OCI-LY3 (cell line): Measurements from ENCODE around the gene SIPA1.

ENCODE experiments used
- EZH2phosphoT487 ChIP-seq: fragments of 200-600 bp; shearing (Covaris generic); IDR thresholded peaks from 2 replicates; pipeline ENCODE4 v1.6.1; 2018; ENCODE audit warnings: antibody characterized with exemption, mixed run types, low read depth
- TF ChIP-seq, protein P1 (sequence below): fragments of 200-600, 300-600 bp; sonication (generic); IDR thresholded peaks from 2 replicates; pipeline ENCODE4 v1.5.1; 2014; ENCODE audit warnings: antibody characterized with exemption, low read length, low read depth

DNA sequence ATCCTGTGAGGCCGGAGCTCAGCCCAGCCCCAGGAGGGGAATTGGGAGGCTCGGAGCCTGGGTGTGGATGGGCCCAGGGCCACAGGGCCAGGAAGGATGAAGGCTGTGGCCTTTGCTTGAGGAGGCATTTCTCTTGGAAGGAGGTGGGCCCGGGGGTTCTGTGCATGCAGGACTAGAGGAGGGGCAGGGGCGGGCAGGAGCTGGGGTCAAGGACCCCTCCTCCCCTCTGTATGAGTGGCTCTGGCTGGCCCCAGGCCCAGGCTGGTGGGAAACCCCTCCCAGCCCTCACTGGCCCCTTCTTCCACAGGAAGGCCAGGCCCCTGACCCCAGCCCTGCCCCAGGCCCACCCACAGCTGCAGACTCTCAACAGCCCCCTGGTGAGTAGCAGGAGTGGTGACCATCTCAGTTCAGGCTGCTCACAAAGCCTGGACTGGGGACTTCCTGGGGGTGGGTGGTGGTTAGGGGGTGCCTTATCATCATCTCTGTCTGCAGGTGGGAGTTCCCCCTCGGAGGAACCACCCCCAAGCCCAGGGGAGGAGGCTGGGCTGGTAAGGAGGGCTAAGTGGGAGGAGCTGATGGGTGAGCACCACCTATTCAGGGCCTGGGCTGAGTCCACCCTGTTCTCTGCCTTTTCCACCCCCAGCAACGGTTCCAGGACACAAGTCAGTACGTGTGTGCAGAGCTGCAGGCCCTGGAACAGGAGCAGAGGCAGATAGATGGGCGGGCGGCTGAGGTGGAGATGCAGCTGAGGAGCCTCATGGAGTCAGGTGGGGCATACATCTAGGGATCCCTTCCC, 48.3 kb upstream of the SIPA1 start:
- TF ChIP-seq, protein P1, sequence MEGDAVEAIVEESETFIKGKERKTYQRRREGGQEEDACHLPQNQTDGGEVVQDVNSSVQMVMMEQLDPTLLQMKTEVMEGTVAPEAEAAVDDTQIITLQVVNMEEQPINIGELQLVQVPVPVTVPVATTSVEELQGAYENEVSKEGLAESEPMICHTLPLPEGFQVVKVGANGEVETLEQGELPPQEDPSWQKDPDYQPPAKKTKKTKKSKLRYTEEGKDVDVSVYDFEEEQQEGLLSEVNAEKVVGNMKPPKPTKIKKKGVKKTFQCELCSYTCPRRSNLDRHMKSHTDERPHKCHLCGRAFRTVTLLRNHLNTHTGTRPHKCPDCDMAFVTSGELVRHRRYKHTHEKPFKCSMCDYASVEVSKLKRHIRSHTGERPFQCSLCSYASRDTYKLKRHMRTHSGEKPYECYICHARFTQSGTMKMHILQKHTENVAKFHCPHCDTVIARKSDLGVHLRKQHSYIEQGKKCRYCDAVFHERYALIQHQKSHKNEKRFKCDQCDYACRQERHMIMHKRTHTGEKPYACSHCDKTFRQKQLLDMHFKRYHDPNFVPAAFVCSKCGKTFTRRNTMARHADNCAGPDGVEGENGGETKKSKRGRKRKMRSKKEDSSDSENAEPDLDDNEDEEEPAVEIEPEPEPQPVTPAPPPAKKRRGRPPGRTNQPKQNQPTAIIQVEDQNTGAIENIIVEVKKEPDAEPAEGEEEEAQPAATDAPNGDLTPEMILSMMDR = no peak
- no peak for TF ChIP-seq EZH2phosphoT487
